Testis (tissue), 3 donors: ENCODE data around the gene MAP1B. TPM values are rescaled to one million over a fixed set of nuclear protein-coding genes. Genes with fewer than 3 reads are reported as not detected.

Experiments used
- DNase-seq: peaks from one replicate; pipeline ENCODE4 v3.0.0-alpha.2; 2019
- H3K27ac ChIP-seq, 2 donors: fragments of 200-600 bp; sonication (generic); one replicate each; pipeline ENCODE4 v1.5.1; 2019
- H3K27me3 ChIP-seq: fragments of 200-600 bp; sonication (generic); one replicate; pipeline ENCODE4 v1.5.1; 2019
- H3K36me3 ChIP-seq: fragments of 200-600 bp; sonication (generic); one replicate; pipeline ENCODE4 v1.5.1; 2017; ENCODE audit warnings: low read depth; ENCODE audit errors: missing control alignments
- H3K4me1 ChIP-seq: fragments of 200-600 bp; sonication (generic); one replicate; pipeline ENCODE4 v1.5.1; 2019
- H3K4me3 ChIP-seq, 2 donors: fragments of 200-600 bp; sonication (generic); one replicate each; pipeline ENCODE4 v1.5.1; 2017 to 2019
- H3K9me3 ChIP-seq: fragments of 200-600 bp; sonication (generic); one replicate; pipeline ENCODE4 v1.5.1; 2017
- CTCF ChIP-seq, 3 experiments: fragments of 450-650 bp in 2 of 3; fragments of 200-600 bp in 1 of 3; sonication (generic) in 1 of 3; IDR thresholded peaks; one replicate each; pipeline ENCODE4 v1.5.1; 2016 to 2019; ENCODE audit warnings: antibody characterized with exemption in 3 of 3, mild to moderate bottlenecking in 2 of 3, moderate library complexity in 1 of 3
- POLR2A ChIP-seq: fragments of 450-650 bp; IDR thresholded peaks from one replicate; pipeline ENCODE4 v1.6.1; 2017; ENCODE audit warnings: antibody characterized with exemption, mild to moderate bottlenecking, moderate library complexity
- WGBS, 2 donors: methylation state at CpG; one replicate each; pipeline ENCODE4 v1.1.5; 2018; 5-methylcytosine and 5-hydroxymethylcytosine counted together
- intact Hi-C: fragments of 100-400 bp; cut with DNase I; formaldehyde crosslinking; loops from one replicate; pipeline ENCODE4 v1.15.1; 2023; ENCODE audit warnings: low total_unique reads
- polyA plus RNA-seq: library from polyadenylated mRNA; stranded (reverse); fragments of 350-450 nt; fragmentation: Illumina TruSeq; extraction: RNeasy Lipid Tissue Mini Kit (QIAGEN cat#74804); gene quantifications from one replicate; pipeline ENCODE4 v1.2.3, GENCODE V29; 2014; ENCODE audit warnings: low read depth, low replicate concordance; ENCODE audit not compliant: insufficient read depth
- total RNA-seq, 2 donors: library from RNA; depleted of rRNA; stranded (reverse); fragments of >200 nt; gene quantifications; one replicate each; pipeline ENCODE4 v1.2.3, GENCODE V29; 2016

The MAP1B gene
- total and polyA plus RNA-seq, 3 donors from 2014 or later, result 20.1 to 584 (median 431) TPM

- no peak overlapping the region for H3K27ac ChIP-seq
- intact Hi-C loops, result no loop called here
Observed at GRCh38 chr5:72225741-72226140, 118.5 kb downstream of the MAP1B start.

GRCh38 chr5:72226950-72227349, 119.7 kb downstream of the MAP1B start:
- intact Hi-C loops, result no loop called here
- H3K4me1 ChIP-seq, result no peaks in the 10 kb centered on the region
- no peaks in the 10 kb centered on the region for H3K27me3 ChIP-seq
- TF ChIP-seq POLR2A (no peak), CTCF (IDR thresholded peaks at IDR 0.05) (no peak)
- no peaks in the 10 kb centered on the region for H3K36me3 ChIP-seq
- WGBS, 2 donors, result 70 to 74% methylated on average over 2 of the region's 2 CpGs
- no peak overlapping the region for H3K27ac ChIP-seq
- no peaks in the 10 kb centered on the region for H3K9me3 ChIP-seq
- DNase-seq, result no peak
- no peak overlapping the region for H3K4me3 ChIP-seq

More at GRCh38 chr5:72225741-72226140, 118.5 kb downstream of the MAP1B start:
- DNase-seq, result no peak
- TF ChIP-seq CTCF (IDR thresholded peaks at IDR 0.05) (no peak), POLR2A (no peak)
- Histone ChIP-seq H3K36me3 (no peaks in the 10 kb centered on the region), H3K9me3 (no peaks in the 10 kb centered on the region), H3K27me3 (no peaks in the 10 kb centered on the region), H3K4me1 (no peaks in the 10 kb centered on the region), H3K4me3 (no peak overlapping the region)
- 97 to 100% methylated on average over 3 of the region's 3 CpGs for WGBS, 2 donors

- no peak overlapping the region for H3K27ac ChIP-seq
- no peaks in the 10 kb centered on the region for H3K36me3 ChIP-seq
- H3K27me3 ChIP-seq, result no peaks in the 10 kb centered on the region
- no peaks in the 10 kb centered on the region for H3K4me1 ChIP-seq
- DNase-seq, result no peak
- intact Hi-C loops, result no loop called here
- no peaks in the 10 kb centered on the region for H3K9me3 ChIP-seq
- no peak overlapping the region for H3K4me3 ChIP-seq
- WGBS, 2 donors, result 81 to 85% methylated on average over 3 of the region's 3 CpGs
- no peak for TF ChIP-seq CTCF (IDR thresholded peaks at IDR 0.05)
- TF ChIP-seq POLR2A, result no peak
Observed at GRCh38 chr5:72228960-72229359, 121.7 kb downstream of the MAP1B start.

- intact Hi-C loops, result no loop called here
- 85 to 90% methylated on average over 6 of the region's 6 CpGs for WGBS, 2 donors
- DNase-seq, result no peak
Observed at GRCh38 chr5:72231991-72232703, 124.9 kb downstream of the MAP1B start.

More at GRCh38 chr5:72231991-72232703, 124.9 kb downstream of the MAP1B start:
- Histone ChIP-seq H3K9me3 (no peaks in the 10 kb centered on the region), H3K27me3 (no peaks in the 10 kb centered on the region), H3K36me3 (no peaks in the 10 kb centered on the region), H3K4me1 (no peaks in the 10 kb centered on the region), H3K27ac (no peak overlapping the region), H3K4me3 (no peak overlapping the region)
- no peak for TF ChIP-seq CTCF (IDR thresholded peaks at IDR 0.05)
- TF ChIP-seq POLR2A, result no peak
